ENCODE results near the gene CDK5R1. TPM values are rescaled to one million over a fixed set of nuclear protein-coding genes. Genes with fewer than 3 reads are reported as not detected.

CDK5R1 gene
- total RNA-seq, 1 experiment from 2014 or later = 9.9 TPM

DNA sequence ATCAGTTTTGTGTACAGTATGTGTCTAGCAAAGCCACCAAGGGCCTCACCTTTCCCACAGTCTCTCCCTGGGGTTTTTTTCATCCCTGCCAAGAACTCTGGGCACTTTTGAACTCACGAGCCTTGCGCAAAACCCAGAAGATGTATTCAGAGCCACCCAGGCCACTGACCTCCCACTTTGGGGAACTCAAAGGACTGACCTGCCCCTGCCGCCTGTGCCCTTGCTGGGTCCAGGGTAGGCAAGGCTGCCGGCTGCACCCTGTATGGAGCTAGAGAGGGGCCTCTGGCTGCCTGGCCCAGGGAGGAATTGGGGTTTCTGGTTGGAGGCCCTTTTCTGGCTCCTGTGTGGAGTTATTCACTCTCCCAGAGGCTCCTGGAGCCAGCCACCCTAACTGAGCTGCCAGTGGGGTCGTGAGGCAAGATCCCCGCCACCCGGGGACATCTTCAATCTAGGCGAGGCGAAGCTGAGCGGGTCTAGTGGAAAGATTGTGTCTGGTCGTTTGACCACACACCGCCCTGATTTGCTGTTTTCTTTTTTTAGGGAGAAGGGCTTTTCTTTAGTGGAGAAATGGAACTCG lies 1.9 kb downstream of the CDK5R1 start (continued):
- no peak for TF ChIP-seq SMAD4 (CRISPR knock-in tag; IDR thresholded peaks at IDR 0.05)

DNA sequence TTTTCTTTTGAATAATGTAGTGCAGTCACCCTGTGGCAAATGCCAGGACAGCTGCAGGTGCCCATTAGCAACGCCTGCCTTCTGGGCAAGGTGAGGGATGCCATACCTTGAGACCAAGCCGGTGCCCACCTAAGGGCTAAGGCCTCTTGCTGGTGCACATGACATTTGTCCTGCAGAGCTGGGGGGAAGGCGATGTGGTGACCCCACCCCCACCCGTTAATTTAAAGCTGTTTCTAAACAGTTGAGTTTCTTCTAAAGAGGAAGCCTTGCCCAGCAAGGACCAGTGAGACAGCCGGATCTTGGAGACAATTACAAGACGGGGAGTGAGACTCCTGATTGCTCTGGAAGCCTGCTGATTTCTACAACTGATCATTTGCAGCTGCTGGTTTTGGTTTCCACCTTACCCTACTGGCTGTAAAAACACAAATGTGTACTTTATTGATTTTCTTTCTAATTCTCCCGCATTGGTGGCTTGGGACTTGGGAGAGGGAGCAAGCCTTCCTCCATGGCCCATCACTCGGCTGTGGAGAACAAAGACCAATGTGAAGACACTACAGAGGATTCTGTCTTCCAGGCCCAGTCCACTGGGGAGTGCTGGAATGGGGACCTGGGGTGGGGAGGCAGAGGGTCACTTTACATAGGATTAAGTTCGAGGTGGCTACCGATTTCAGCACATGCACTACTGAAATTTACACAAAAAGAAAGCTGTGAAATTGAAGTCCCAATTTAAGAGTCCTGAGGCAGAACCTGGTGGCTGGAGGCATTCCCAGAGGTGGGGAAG lies 2.7 kb downstream of the CDK5R1 start:
- no peak for ATAC-seq
- Mint-ChIP-seq H3K27me3 (ENCODE audit: low read depth) (no peaks in the 10 kb centered on the region), H3K27ac (no peak overlapping the region), H3K4me3 (peak overlapping the region; percentile 38), H3K36me3 (peaks cover 20% of the 10 kb centered on the region), H3K4me1 (peaks cover 47% of the 10 kb centered on the region), H3K9me3 (no peaks in the 10 kb centered on the region)
- ChIA-PET POLR2A (interaction anchor here (1.5 kb wide), 1 partner anchor 28 kb away, joined by 3 read pairs; no protein-coding TSS in a partner anchor), CTCF (interaction anchor here (4.0 kb wide), 1 partner anchor 45 kb away, joined by 18 read pairs; the partner anchor contains the start of gene PSMD11)
- TF ChIP-seq, protein P1, sequence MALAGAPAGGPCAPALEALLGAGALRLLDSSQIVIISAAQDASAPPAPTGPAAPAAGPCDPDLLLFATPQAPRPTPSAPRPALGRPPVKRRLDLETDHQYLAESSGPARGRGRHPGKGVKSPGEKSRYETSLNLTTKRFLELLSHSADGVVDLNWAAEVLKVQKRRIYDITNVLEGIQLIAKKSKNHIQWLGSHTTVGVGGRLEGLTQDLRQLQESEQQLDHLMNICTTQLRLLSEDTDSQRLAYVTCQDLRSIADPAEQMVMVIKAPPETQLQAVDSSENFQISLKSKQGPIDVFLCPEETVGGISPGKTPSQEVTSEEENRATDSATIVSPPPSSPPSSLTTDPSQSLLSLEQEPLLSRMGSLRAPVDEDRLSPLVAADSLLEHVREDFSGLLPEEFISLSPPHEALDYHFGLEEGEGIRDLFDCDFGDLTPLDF (CRISPR knock-in tag; IDR thresholded peaks at IDR 0.05) = no peak
- TF ChIP-seq ATF1 (CRISPR knock-in tag; IDR thresholded peaks at IDR 0.05) (no peak), GABPB1 (CRISPR knock-in tag; IDR thresholded peaks at IDR 0.05) (no peak), SP1 (CRISPR knock-in tag; conservative IDR thresholded peaks at IDR 0.05) (no peak), ZNF138 (CRISPR knock-in tag; conservative IDR thresholded peaks at IDR 0.05) (no peak), ZNF396 (CRISPR knock-in tag; IDR thresholded peaks at IDR 0.05; ENCODE audit: borderline replicate concordance) (no peak), NFE2L1 (CRISPR knock-in tag; IDR thresholded peaks at IDR 0.05) (no peak), CBFB (CRISPR knock-in tag; IDR thresholded peaks at IDR 0.05; ENCODE audit: low read depth) (no peak), PRRX2 (CRISPR knock-in tag; IDR thresholded peaks at IDR 0.05) (no peak), KAT7 (CRISPR knock-in tag; IDR thresholded peaks at IDR 0.05; ENCODE audit: borderline replicate concordance) (no peak), RELA (CRISPR knock-in tag; IDR thresholded peaks at IDR 0.05; ENCODE audit: borderline replicate concordance) (no peak), OVOL2 (CRISPR knock-in tag; IDR thresholded peaks at IDR 0.05; ENCODE audit: borderline replicate concordance) (no peak), TP53 (CRISPR knock-in tag; IDR thresholded peaks at IDR 0.05) (no peak)
- TF ChIP-seq, protein P2, sequence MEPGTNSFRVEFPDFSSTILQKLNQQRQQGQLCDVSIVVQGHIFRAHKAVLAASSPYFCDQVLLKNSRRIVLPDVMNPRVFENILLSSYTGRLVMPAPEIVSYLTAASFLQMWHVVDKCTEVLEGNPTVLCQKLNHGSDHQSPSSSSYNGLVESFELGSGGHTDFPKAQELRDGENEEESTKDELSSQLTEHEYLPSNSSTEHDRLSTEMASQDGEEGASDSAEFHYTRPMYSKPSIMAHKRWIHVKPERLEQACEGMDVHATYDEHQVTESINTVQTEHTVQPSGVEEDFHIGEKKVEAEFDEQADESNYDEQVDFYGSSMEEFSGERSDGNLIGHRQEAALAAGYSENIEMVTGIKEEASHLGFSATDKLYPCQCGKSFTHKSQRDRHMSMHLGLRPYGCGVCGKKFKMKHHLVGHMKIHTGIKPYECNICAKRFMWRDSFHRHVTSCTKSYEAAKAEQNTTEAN (CRISPR knock-in tag; IDR thresholded peaks at IDR 0.05) = no peak
- TF ChIP-seq, protein P3, sequence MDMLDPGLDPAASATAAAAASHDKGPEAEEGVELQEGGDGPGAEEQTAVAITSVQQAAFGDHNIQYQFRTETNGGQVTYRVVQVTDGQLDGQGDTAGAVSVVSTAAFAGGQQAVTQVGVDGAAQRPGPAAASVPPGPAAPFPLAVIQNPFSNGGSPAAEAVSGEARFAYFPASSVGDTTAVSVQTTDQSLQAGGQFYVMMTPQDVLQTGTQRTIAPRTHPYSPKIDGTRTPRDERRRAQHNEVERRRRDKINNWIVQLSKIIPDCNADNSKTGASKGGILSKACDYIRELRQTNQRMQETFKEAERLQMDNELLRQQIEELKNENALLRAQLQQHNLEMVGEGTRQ (CRISPR knock-in tag; IDR thresholded peaks at IDR 0.05) = no peak
- TF ChIP-seq, protein P4, sequence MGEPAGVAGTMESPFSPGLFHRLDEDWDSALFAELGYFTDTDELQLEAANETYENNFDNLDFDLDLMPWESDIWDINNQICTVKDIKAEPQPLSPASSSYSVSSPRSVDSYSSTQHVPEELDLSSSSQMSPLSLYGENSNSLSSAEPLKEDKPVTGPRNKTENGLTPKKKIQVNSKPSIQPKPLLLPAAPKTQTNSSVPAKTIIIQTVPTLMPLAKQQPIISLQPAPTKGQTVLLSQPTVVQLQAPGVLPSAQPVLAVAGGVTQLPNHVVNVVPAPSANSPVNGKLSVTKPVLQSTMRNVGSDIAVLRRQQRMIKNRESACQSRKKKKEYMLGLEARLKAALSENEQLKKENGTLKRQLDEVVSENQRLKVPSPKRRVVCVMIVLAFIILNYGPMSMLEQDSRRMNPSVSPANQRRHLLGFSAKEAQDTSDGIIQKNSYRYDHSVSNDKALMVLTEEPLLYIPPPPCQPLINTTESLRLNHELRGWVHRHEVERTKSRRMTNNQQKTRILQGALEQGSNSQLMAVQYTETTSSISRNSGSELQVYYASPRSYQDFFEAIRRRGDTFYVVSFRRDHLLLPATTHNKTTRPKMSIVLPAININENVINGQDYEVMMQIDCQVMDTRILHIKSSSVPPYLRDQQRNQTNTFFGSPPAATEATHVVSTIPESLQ (CRISPR knock-in tag; IDR thresholded peaks at IDR 0.05) = no peak
- TF ChIP-seq, protein P5, sequence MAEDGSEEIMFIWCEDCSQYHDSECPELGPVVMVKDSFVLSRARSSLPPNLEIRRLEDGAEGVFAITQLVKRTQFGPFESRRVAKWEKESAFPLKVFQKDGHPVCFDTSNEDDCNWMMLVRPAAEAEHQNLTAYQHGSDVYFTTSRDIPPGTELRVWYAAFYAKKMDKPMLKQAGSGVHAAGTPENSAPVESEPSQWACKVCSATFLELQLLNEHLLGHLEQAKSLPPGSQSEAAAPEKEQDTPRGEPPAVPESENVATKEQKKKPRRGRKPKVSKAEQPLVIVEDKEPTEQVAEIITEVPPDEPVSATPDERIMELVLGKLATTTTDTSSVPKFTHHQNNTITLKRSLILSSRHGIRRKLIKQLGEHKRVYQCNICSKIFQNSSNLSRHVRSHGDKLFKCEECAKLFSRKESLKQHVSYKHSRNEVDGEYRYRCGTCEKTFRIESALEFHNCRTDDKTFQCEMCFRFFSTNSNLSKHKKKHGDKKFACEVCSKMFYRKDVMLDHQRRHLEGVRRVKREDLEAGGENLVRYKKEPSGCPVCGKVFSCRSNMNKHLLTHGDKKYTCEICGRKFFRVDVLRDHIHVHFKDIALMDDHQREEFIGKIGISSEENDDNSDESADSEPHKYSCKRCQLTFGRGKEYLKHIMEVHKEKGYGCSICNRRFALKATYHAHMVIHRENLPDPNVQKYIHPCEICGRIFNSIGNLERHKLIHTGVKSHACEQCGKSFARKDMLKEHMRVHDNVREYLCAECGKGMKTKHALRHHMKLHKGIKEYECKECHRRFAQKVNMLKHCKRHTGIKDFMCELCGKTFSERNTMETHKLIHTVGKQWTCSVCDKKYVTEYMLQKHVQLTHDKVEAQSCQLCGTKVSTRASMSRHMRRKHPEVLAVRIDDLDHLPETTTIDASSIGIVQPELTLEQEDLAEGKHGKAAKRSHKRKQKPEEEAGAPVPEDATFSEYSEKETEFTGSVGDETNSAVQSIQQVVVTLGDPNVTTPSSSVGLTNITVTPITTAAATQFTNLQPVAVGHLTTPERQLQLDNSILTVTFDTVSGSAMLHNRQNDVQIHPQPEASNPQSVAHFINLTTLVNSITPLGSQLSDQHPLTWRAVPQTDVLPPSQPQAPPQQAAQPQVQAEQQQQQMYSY (CRISPR knock-in tag; IDR thresholded peaks at IDR 0.05) = no peak
- TF ChIP-seq, protein P6, sequence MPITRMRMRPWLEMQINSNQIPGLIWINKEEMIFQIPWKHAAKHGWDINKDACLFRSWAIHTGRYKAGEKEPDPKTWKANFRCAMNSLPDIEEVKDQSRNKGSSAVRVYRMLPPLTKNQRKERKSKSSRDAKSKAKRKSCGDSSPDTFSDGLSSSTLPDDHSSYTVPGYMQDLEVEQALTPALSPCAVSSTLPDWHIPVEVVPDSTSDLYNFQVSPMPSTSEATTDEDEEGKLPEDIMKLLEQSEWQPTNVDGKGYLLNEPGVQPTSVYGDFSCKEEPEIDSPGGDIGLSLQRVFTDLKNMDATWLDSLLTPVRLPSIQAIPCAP (CRISPR knock-in tag; IDR thresholded peaks at IDR 0.05) = no peak
- TF ChIP-seq, protein P7, sequence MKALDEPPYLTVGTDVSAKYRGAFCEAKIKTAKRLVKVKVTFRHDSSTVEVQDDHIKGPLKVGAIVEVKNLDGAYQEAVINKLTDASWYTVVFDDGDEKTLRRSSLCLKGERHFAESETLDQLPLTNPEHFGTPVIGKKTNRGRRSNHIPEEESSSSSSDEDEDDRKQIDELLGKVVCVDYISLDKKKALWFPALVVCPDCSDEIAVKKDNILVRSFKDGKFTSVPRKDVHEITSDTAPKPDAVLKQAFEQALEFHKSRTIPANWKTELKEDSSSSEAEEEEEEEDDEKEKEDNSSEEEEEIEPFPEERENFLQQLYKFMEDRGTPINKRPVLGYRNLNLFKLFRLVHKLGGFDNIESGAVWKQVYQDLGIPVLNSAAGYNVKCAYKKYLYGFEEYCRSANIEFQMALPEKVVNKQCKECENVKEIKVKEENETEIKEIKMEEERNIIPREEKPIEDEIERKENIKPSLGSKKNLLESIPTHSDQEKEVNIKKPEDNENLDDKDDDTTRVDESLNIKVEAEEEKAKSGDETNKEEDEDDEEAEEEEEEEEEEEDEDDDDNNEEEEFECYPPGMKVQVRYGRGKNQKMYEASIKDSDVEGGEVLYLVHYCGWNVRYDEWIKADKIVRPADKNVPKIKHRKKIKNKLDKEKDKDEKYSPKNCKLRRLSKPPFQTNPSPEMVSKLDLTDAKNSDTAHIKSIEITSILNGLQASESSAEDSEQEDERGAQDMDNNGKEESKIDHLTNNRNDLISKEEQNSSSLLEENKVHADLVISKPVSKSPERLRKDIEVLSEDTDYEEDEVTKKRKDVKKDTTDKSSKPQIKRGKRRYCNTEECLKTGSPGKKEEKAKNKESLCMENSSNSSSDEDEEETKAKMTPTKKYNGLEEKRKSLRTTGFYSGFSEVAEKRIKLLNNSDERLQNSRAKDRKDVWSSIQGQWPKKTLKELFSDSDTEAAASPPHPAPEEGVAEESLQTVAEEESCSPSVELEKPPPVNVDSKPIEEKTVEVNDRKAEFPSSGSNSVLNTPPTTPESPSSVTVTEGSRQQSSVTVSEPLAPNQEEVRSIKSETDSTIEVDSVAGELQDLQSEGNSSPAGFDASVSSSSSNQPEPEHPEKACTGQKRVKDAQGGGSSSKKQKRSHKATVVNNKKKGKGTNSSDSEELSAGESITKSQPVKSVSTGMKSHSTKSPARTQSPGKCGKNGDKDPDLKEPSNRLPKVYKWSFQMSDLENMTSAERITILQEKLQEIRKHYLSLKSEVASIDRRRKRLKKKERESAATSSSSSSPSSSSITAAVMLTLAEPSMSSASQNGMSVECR (CRISPR knock-in tag; IDR thresholded peaks at IDR 0.05; ENCODE audit: borderline replicate concordance) = no peak
- DNase-seq (ENCODE audit: low spot score) = no peak
